GM10248 (cell line): ENCODE results near the gene KCTD2.
A peak's percentile ranks its signal among the peaks of the same experiment; 100 is the strongest.

ENCODE experiments used
- CTCF ChIA-PET: fragments of 300-600 bp; sonication (Branson Sonifier 250); formaldehyde crosslinking; extraction: SDS; loops from one replicate; lab custom pipeline; 2021; ENCODE audit warnings: antibody characterized with exemption; lab: Yijun Ruan, JAX
- POLR2A ChIA-PET: fragments of 350-650 bp; sonication (Branson Sonifier 250); formaldehyde crosslinking; extraction: SDS; loops from one replicate; lab custom pipeline; 2020; ENCODE audit warnings: antibody characterized with exemption; lab: Yijun Ruan, JAX
- DNase-seq: peaks from one replicate; pipeline ENCODE4 v3.0.0; 2012; ENCODE audit errors: extremely low spot score
- CTCF ChIP-seq: IDR thresholded peaks from 2 replicates; pipeline ENCODE4 v1.5.1; 2012; ENCODE audit warnings: mild to moderate bottlenecking, low read depth; ENCODE audit errors: extremely low read depth, missing control alignments, control extremely low read depth

The KCTD2 gene

GRCh38 chr17:75031972-75032719, 14.9 kb upstream of the KCTD2 start:
- ChIA-PET CTCF (interaction anchor here (0.8 to 2.2 kb wide), 11 partner anchors 13 to 139 kb away, joined by 3 to 19 read pairs (median 4); partner anchors contain the start of genes MRPL58, NT5C and OTOP2), POLR2A (interaction anchor here (1.1 to 2.1 kb wide), 2 partner anchors 13 to 20 kb away, joined by 5 read pairs; partner anchors contain the start of gene MRPL58)
- DNase-seq, result peak; percentile 77
- no peak for TF ChIP-seq CTCF

- no peak for TF ChIP-seq CTCF
- ChIA-PET POLR2A (no interaction called here), CTCF (interaction anchor here (1.2 to 2.2 kb wide), 6 partner anchors 18 to 109 kb away, joined by 3 to 19 read pairs (median 5); partner anchors contain the start of genes MRPL58, NT5C and OTOP2)
- no peak for DNase-seq
These were observed 14.2 kb upstream of the KCTD2 start for GRCh38 chr17:75032720-75033280.

GRCh38 chr17:75033346-75034235, 13.4 kb upstream of the KCTD2 start:
- TF ChIP-seq CTCF, result no peak
- DNase-seq, result peak; percentile 80
- CTCF ChIA-PET, result interaction anchor here (1.4 to 2.3 kb wide), 5 partner anchors 9 to 81 kb away, joined by 4 to 8 read pairs (median 6); no protein-coding TSS in a partner anchor
- POLR2A ChIA-PET, result interaction anchor here (1.0 kb wide), 1 partner anchor 22 kb away, joined by 3 read pairs; no protein-coding TSS in a partner anchor

- DNase-seq, result peak; percentile 85
- POLR2A ChIA-PET, result interaction anchor here (1.0 kb wide), 1 partner anchor 23 kb away, joined by 3 read pairs; no protein-coding TSS in a partner anchor
- CTCF ChIA-PET, result interaction anchor here (0.9 to 2.3 kb wide), 8 partner anchors 9 to 167 kb away, joined by 3 to 8 read pairs (median 6); partner anchors contain the start of gene MRPL58
- peak; percentile 4 for TF ChIP-seq CTCF
These were observed 12.7 kb upstream of the KCTD2 start for GRCh38 chr17:75034236-75034908.

GRCh38 chr17:75036643-75037268, 10.3 kb upstream of the KCTD2 start:
- TF ChIP-seq CTCF, result no peak
- CTCF ChIA-PET, result interaction anchor here (1.7 kb wide), 1 partner anchor 77 kb away, joined by 4 read pairs; no protein-coding TSS in a partner anchor
- POLR2A ChIA-PET, result no interaction called here
- no peak for DNase-seq
